ENCODE results near the gene HIPK2. TPM values are rescaled to one million over a fixed set of nuclear protein-coding genes. Genes with fewer than 3 reads are reported as not detected.

HIPK2 gene
- total and polyA plus RNA-seq, 2 donors (not counting 3 experiments of a cell fraction or from before 2014, with no cell fraction given), result 9.0 to 43.8 TPM

DNA sequence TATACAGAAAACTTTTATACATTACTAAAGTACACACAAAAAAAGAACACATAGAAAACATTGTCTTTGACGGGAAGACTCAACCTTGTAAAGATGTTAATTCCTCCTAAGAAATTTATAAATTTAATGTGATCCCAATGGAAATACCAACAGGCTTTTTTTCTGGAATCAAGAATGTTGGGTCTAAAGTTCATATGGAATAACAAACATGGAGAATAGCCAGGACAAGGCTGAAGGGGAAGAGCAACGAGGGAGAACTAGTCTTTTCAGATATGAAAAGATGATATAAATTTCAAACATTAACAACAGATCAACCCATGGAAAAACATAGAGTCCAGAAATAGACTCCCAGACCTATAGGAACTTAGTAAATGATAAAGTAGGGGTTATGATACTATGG, 19.8 kb downstream of the HIPK2 start:
- ChIA-PET POLR2A (no interaction called here), CTCF (interaction anchor here (1.7 kb wide), 1 partner anchor 21 kb away, joined by 7 read pairs; no protein-coding TSS in a partner anchor)
- FAIRE-seq (no peak), DNase-seq (ENCODE audit: low read depth, low spot score) (no peak)
- Histone ChIP-seq H3K27me3 (ENCODE audit: control insufficient read depth in 2 of 2, insufficient read depth in 2 of 2, low read length in 2 of 2) (no peaks in the 10 kb centered on the region), H3K36me3 (ENCODE audit: control insufficient read depth in 2 of 2, extremely low read depth in 1 of 2, insufficient read depth in 2 of 2, low read length in 2 of 2) (no peaks in the 10 kb centered on the region), H3K4me2 (ENCODE audit: insufficient read depth, low read length) (no peak overlapping the region), H3K79me2 (ENCODE audit: control insufficient read depth, insufficient read depth, low read length) (peaks cover 95% of the 10 kb centered on the region), H3K9me1 (replicated peaks; ENCODE audit: control insufficient read depth, extremely low read depth, insufficient read depth, low read length) (no peaks in the 10 kb centered on the region), H4K20me1 (replicated peaks; ENCODE audit: control insufficient read depth, extremely low read depth, insufficient read depth, low read length) (peaks cover 7% of the 10 kb centered on the region), H3K4me1 (ENCODE audit: control insufficient read depth, extremely low read depth, insufficient read depth, low read length) (peaks cover 8% of the 10 kb centered on the region), H3K4me3 (replicated peaks in 1 of 3; ENCODE audit: insufficient read depth in 1 of 3, low read depth in 1 of 3, low read length in 3 of 3) (no peak overlapping the region), H3K9ac (replicated peaks; ENCODE audit: extremely low read depth, insufficient read depth, low read length) (no peak overlapping the region), H3K27ac (ENCODE audit: insufficient read depth, low read depth, low read length) (no peak overlapping the region), H2AFZ (ENCODE audit: low read depth, low read length) (no peak overlapping the region), H3K9me3 (replicated peaks; ENCODE audit: control insufficient read depth, insufficient read depth, low read length) (no peaks in the 10 kb centered on the region)
- BruUV-seq (replicated peaks), result no TSS peak
- dilution Hi-C loops (cut with MboI; ENCODE audit: extremely low pct_ligation_motif_present, low sequenced_read_pairs), result no loop called here
- intact Hi-C loops (cut with micrococcal nuclease), result loop anchor here (2.0 kb wide), 1 partner anchor 15 kb away; no protein-coding TSS in a partner anchor
- TF ChIP-seq GATA2 (IDR thresholded peaks at IDR 0.05; ENCODE audit: insufficient read depth, insufficient read length, low read depth, low read length), result no peak
- no peak for TF ChIP-seq MYC (IDR thresholded peaks at IDR 0.05; ENCODE audit: low read depth, low read length)
- TF ChIP-seq, protein P1, sequence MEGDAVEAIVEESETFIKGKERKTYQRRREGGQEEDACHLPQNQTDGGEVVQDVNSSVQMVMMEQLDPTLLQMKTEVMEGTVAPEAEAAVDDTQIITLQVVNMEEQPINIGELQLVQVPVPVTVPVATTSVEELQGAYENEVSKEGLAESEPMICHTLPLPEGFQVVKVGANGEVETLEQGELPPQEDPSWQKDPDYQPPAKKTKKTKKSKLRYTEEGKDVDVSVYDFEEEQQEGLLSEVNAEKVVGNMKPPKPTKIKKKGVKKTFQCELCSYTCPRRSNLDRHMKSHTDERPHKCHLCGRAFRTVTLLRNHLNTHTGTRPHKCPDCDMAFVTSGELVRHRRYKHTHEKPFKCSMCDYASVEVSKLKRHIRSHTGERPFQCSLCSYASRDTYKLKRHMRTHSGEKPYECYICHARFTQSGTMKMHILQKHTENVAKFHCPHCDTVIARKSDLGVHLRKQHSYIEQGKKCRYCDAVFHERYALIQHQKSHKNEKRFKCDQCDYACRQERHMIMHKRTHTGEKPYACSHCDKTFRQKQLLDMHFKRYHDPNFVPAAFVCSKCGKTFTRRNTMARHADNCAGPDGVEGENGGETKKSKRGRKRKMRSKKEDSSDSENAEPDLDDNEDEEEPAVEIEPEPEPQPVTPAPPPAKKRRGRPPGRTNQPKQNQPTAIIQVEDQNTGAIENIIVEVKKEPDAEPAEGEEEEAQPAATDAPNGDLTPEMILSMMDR (IDR thresholded peaks at IDR 0.05; ENCODE audit: extremely low read depth in 1 of 2, insufficient read depth in 1 of 2, low read depth in 1 of 2, low read length in 2 of 2), result no peak
- TF ChIP-seq JUN (IDR thresholded peaks at IDR 0.05; ENCODE audit: borderline replicate concordance, insufficient read depth, insufficient read length, low read depth), result no peak
- TF ChIP-seq POLR2A (IDR thresholded peaks at IDR 0.05; ENCODE audit: low read depth, low read length), result no peak
- TF ChIP-seq POLR2AphosphoS5 (IDR thresholded peaks at IDR 0.05; ENCODE audit: insufficient read depth, low read depth, low read length), result no peak
- no peak for TF ChIP-seq FOS (IDR thresholded peaks at IDR 0.05; ENCODE audit: borderline replicate concordance, insufficient read depth, low read length)
- TF ChIP-seq, protein P2, sequence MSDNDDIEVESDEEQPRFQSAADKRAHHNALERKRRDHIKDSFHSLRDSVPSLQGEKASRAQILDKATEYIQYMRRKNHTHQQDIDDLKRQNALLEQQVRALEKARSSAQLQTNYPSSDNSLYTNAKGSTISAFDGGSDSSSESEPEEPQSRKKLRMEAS (IDR thresholded peaks at IDR 0.05; ENCODE audit: insufficient read depth, insufficient read length), result no peak
- no peak for TF ChIP-seq EZH2 (IDR thresholded peaks at IDR 0.05; ENCODE audit: borderline replicate concordance, low read depth, low read length, severe bottlenecking)

Data from endothelial cell of umbilical vein (primary cell).